ENCODE measurements around the gene AQR.
"Not testable (repeated sequence)": the region's sequence is repeated elsewhere in the genome, so short reads cannot be mapped to it uniquely, and the experiment has no call there.

Gene AQR

GRCh38 chr15:34813446-34814190 lies 155.9 kb downstream of the AQR start:
- DNase-seq (ENCODE audit: low read depth), result no peak

- not testable (repeated sequence) for DNase-seq (ENCODE audit: low read depth)
Observed at GRCh38 chr15:34812868-34813365, 156.6 kb downstream of the AQR start.

- DNase-seq (ENCODE audit: low read depth), result no peak
Observed at GRCh38 chr15:34812369-34812768, 157.2 kb downstream of the AQR start.

- DNase-seq (ENCODE audit: low read depth), result no peak
Observed at GRCh38 chr15:34810443-34811129, 159.0 kb downstream of the AQR start.

- no peak for DNase-seq (ENCODE audit: low read depth)
Observed at GRCh38 chr15:34809186-34809585, 160.4 kb downstream of the AQR start.

- no peak for DNase-seq (ENCODE audit: low read depth)
Observed at GRCh38 chr15:34808016-34808415, 161.5 kb downstream of the AQR start.

GRCh38 chr15:34807241-34807640 lies 162.3 kb downstream of the AQR start:
- not testable (repeated sequence) for DNase-seq (ENCODE audit: low read depth)

- no peak for DNase-seq (ENCODE audit: low read depth)
Observed at GRCh38 chr15:34804776-34805175, 164.8 kb downstream of the AQR start.

- DNase-seq (ENCODE audit: low read depth), result no peak
Observed at GRCh38 chr15:34804113-34804512, 165.4 kb downstream of the AQR start.

GRCh38 chr15:34802803-34803750 lies 166.5 kb downstream of the AQR start:
- no peak for DNase-seq (ENCODE audit: low read depth)

- no peak for DNase-seq (ENCODE audit: low read depth)
Observed at GRCh38 chr15:34802371-34802770, 167.2 kb downstream of the AQR start.
